HG03097 (cell line): Measurements from ENCODE around the gene INTS6L.

ENCODE experiments used
- ATAC-seq: cut with Tn5 transposase; IDR thresholded peaks from one replicate; pipeline ENCODE4 v1.9.1; 2021; ENCODE audit not compliant: unreplicated experiment, low FRiP score

INTS6L gene

GRCh38 chrX:135520553-135521404 is at the start of gene INTS6L:
INTS6L (plus strand) TSS chrX:135520660; CDS start chrX:135520993, 333 bp downstream.
- ATAC-seq = peak; percentile 87

- ATAC-seq = no peak
Measured at GRCh38 chrX:135476378-135476777, 44.1 kb upstream of the INTS6L start.

GRCh38 chrX:135477576-135477975 is 42.9 kb upstream of the INTS6L start:
- no peak for ATAC-seq

- ATAC-seq = no peak
Measured at GRCh38 chrX:135480076-135480475, 40.4 kb upstream of the INTS6L start.

GRCh38 chrX:135481696-135482179 is 38.7 kb upstream of the INTS6L start:
- no peak for ATAC-seq

- ATAC-seq = no peak
Measured at GRCh38 chrX:135484641-135485289, 35.7 kb upstream of the INTS6L start.

GRCh38 chrX:135489542-135489941 is 30.9 kb upstream of the INTS6L start:
- ATAC-seq = peak; percentile 66

- no peak for ATAC-seq
Measured at GRCh38 chrX:135490979-135491514, 29.4 kb upstream of the INTS6L start.

GRCh38 chrX:135494453-135494852 is 26.0 kb upstream of the INTS6L start:
- ATAC-seq = no peak

GRCh38 chrX:135497736-135498135 is 22.7 kb upstream of the INTS6L start:
- no peak for ATAC-seq

- ATAC-seq = no peak
Measured at GRCh38 chrX:135498236-135498635, 22.2 kb upstream of the INTS6L start.

GRCh38 chrX:135505351-135505750 is 15.1 kb upstream of the INTS6L start:
- no peak for ATAC-seq

- ATAC-seq = no peak
Measured at GRCh38 chrX:135509885-135510284, 10.6 kb upstream of the INTS6L start.

- no peak for ATAC-seq
Measured at GRCh38 chrX:135512508-135513129, 7.8 kb upstream of the INTS6L start.

- no peak for ATAC-seq
Measured at GRCh38 chrX:135513130-135513515, 7.3 kb upstream of the INTS6L start.

- ATAC-seq = no peak
Measured at GRCh38 chrX:135516376-135516775, 4.1 kb upstream of the INTS6L start.

- ATAC-seq = no peak
Measured at GRCh38 chrX:135518161-135518560, 2.3 kb upstream of the INTS6L start.

- ATAC-seq = no peak
Measured at GRCh38 chrX:135520022-135520552, 373 bp upstream of the INTS6L start.

GRCh38 chrX:135521405-135522131 is 1.1 kb downstream of the INTS6L start:
- ATAC-seq = peak; percentile 45

GRCh38 chrX:135522132-135522530 is 1.7 kb downstream of the INTS6L start:
- ATAC-seq = no peak
